ENCODE results near the gene LEFTY1. TPM values are rescaled to one million over a fixed set of nuclear protein-coding genes. Genes with fewer than 3 reads are reported as not detected.

LEFTY1 gene
- total and polyA plus RNA-seq, 2 of the 13 experiments (the other 11 are each of a cell fraction or from before 2014, with no cell fraction given): 0.29 to 0.79 TPM

DNA sequence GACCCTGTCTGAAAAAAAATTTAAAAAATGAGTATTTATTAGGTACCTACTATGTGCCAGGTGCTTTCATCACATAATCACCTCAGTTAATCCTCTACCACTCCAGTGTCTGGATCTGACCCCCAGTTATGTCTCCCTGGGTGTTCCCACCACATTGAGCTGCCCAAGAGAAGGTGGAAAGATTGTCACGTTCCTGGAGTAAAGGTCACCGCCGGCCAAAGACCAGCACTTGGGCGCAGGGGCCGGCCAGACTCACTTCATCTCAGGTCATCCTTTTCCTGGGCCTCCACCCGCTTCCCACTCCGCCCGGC, 34.4 kb upstream of the LEFTY1 start (continued):
- no peak for TF ChIP-seq RAD21 (CRISPR knock-in tag; IDR thresholded peaks at IDR 0.05)
- no peak for TF ChIP-seq PCBP2 (optimal IDR thresholded peaks at IDR 0.05; ENCODE audit: low read depth, low read length, poor library complexity, severe bottlenecking)
- TF ChIP-seq MED1 (CRISPR knock-in tag; IDR thresholded peaks at IDR 0.05): 0 out of 2 replicates have a peak, but pooled peaks have one; percentile 7
- TF ChIP-seq SP4 (CRISPR knock-in tag; IDR thresholded peaks at IDR 0.05): no peak
- TF ChIP-seq GABPA (IDR thresholded peaks at IDR 0.05; ENCODE audit: low read depth, low read length): no peak
- no peak for TF ChIP-seq GABPA (CRISPR knock-in tag; IDR thresholded peaks at IDR 0.05; ENCODE audit: low read depth)
- 0 out of 2 replicates have a peak, but pooled peaks have one; percentile 8 for TF ChIP-seq MTF1 (CRISPR knock-in tag; IDR thresholded peaks at IDR 0.05)
- TF ChIP-seq ONECUT2 (CRISPR knock-in tag; IDR thresholded peaks at IDR 0.05): no peak
- 0 out of 2 replicates have a peak, but pooled peaks have one; percentile 23 for TF ChIP-seq ZNF20 (CRISPR knock-in tag; IDR thresholded peaks at IDR 0.05)
- no peak for TF ChIP-seq PITX1 (CRISPR knock-in tag; IDR thresholded peaks at IDR 0.05)
- TF ChIP-seq PPARG (CRISPR knock-in tag; conservative IDR thresholded peaks at IDR 0.05): peak; percentile 71
- TF ChIP-seq HNF4A (CRISPR knock-in tag; IDR thresholded peaks at IDR 0.05): peak; percentile 66
- TF ChIP-seq NR2F1 (CRISPR knock-in tag; IDR thresholded peaks at IDR 0.05): 0 out of 4 replicates have a peak, but pooled peaks of 1 of the 2 experiments have one; percentile 14
- TF ChIP-seq ZNF329 (CRISPR knock-in tag; IDR thresholded peaks at IDR 0.05; ENCODE audit: low read depth): no peak; the same call in 1 of the 2 replicates
- TF ChIP-seq, protein P1, sequence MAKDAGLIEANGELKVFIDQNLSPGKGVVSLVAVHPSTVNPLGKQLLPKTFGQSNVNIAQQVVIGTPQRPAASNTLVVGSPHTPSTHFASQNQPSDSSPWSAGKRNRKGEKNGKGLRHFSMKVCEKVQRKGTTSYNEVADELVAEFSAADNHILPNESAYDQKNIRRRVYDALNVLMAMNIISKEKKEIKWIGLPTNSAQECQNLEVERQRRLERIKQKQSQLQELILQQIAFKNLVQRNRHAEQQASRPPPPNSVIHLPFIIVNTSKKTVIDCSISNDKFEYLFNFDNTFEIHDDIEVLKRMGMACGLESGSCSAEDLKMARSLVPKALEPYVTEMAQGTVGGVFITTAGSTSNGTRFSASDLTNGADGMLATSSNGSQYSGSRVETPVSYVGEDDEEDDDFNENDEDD (CRISPR knock-in tag; IDR thresholded peaks at IDR 0.05; ENCODE audit: borderline replicate concordance): no peak
- TF ChIP-seq, protein P2, sequence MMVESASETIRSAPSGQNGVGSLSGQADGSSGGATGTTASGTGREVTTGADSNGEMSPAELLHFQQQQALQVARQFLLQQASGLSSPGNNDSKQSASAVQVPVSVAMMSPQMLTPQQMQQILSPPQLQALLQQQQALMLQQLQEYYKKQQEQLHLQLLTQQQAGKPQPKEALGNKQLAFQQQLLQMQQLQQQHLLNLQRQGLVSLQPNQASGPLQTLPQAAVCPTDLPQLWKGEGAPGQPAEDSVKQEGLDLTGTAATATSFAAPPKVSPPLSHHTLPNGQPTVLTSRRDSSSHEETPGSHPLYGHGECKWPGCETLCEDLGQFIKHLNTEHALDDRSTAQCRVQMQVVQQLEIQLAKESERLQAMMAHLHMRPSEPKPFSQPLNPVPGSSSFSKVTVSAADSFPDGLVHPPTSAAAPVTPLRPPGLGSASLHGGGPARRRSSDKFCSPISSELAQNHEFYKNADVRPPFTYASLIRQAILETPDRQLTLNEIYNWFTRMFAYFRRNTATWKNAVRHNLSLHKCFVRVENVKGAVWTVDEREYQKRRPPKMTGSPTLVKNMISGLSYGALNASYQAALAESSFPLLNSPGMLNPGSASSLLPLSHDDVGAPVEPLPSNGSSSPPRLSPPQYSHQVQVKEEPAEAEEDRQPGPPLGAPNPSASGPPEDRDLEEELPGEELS (CRISPR knock-in tag; IDR thresholded peaks at IDR 0.05): 0 out of 2 replicates have a peak, but pooled peaks have one; percentile 17
- TF ChIP-seq RBAK (CRISPR knock-in tag; IDR thresholded peaks at IDR 0.05): no peak
- TF ChIP-seq BHLHE40 (IDR thresholded peaks at IDR 0.05; ENCODE audit: low read length): peak; percentile 64; the same call in 1 of the 2 replicates
- peak; percentile 9; the same call in 1 of the 2 replicates for TF ChIP-seq HOXA5 (CRISPR knock-in tag; IDR thresholded peaks at IDR 0.05)
